AG09309 (cell line): Measurements from ENCODE around the gene CCDC88A.
"Not testable (repeated sequence)": the region's sequence is repeated elsewhere in the genome, so short reads cannot be mapped to it uniquely, and the experiment has no call there.

Experiments used
- DNase-seq: peaks from one replicate; pipeline ENCODE4 v3.0.0-alpha.2; 2010; ENCODE audit warnings: low read depth
- H3K4me3 ChIP-seq: 2 replicates; pipeline ENCODE4 v1.5.1; 2011; ENCODE audit warnings: mild to moderate bottlenecking, low read depth, low read length, moderate library complexity; ENCODE audit not compliant: control insufficient read depth
- CTCF ChIP-seq: IDR thresholded peaks from 2 replicates; pipeline ENCODE4 v1.5.1; 2011; ENCODE audit warnings: mild to moderate bottlenecking, low read depth, low read length, inconsistent platforms; ENCODE audit not compliant: insufficient read depth, control insufficient read depth; ENCODE audit errors: missing control alignments

Gene CCDC88A

GRCh38 chr2:55279214-55279835 is 140.3 kb downstream of the CCDC88A start:
- not testable (repeated sequence) for H3K4me3 ChIP-seq, DNase-seq

- TF ChIP-seq CTCF = no peak
- no peak overlapping the region for H3K4me3 ChIP-seq
- no peak for DNase-seq
Observed at GRCh38 chr2:55277310-55277709, 142.3 kb downstream of the CCDC88A start.

GRCh38 chr2:55274346-55274745 is 145.3 kb downstream of the CCDC88A start:
- H3K4me3 ChIP-seq, DNase-seq: not testable (repeated sequence)

- no peak for DNase-seq
- TF ChIP-seq CTCF = no peak
Observed at GRCh38 chr2:55269645-55269990, 150.0 kb downstream of the CCDC88A start.

GRCh38 chr2:55268907-55269644 is 150.6 kb downstream of the CCDC88A start, which contains the start of gene MTIF2:
MTIF2 (minus strand) TSS chr2:55269231; CDS start chr2:55263858, 5,373 bp downstream.
- peak; percentile 62 for DNase-seq
- H3K4me3 ChIP-seq = peak within 1 kb of the TSS; percentile 83
- peak; percentile 9 for TF ChIP-seq CTCF

More at GRCh38 chr2:55269645-55269990, 150.0 kb downstream of the CCDC88A start:
- peak overlapping the region; percentile 83 for H3K4me3 ChIP-seq

- DNase-seq = no peak
- TF ChIP-seq CTCF = no peak
- H3K4me3 ChIP-seq = peak overlapping the region; percentile 83
Observed at GRCh38 chr2:55268288-55268906, 151.3 kb downstream of the CCDC88A start.

- H3K4me3 ChIP-seq = not testable (repeated sequence)
Observed at GRCh38 chr2:55259586-55259985, 160.1 kb downstream of the CCDC88A start.

GRCh38 chr2:55252832-55253231 is 166.8 kb downstream of the CCDC88A start:
- no peak for DNase-seq
- no peak for TF ChIP-seq CTCF
- H3K4me3 ChIP-seq = no peak overlapping the region

More at GRCh38 chr2:55259586-55259985, 160.1 kb downstream of the CCDC88A start:
- DNase-seq = not testable (repeated sequence)
